BE2C (cell line): ENCODE results near the gene FAM216B. TPM values are rescaled to one million over a fixed set of nuclear protein-coding genes. Genes with fewer than 3 reads are reported as not detected.

Source experiments
- DNase-seq: peaks from one replicate; pipeline ENCODE4 v3.0.0-alpha.2; 2020
- H3K27me3 ChIP-seq: fragments of 250-450 bp; sonication (Bioruptor Pico); 2 replicates; pipeline ENCODE4 v1.5.1; 2020; ENCODE audit warnings: mild to moderate bottlenecking
- H3K36me3 ChIP-seq: fragments of 250-450 bp; sonication (Bioruptor Pico); 2 replicates; pipeline ENCODE4 v1.5.1; 2020; ENCODE audit warnings: mild to moderate bottlenecking
- H3K4me1 ChIP-seq: fragments of 250-450 bp; sonication (Bioruptor Pico); 2 replicates; pipeline ENCODE4 v1.5.1; 2020
- H3K4me3 ChIP-seq: 2 replicates; pipeline ENCODE4 v1.5.1; 2011; ENCODE audit warnings: low read depth, low read length
- H3K9me3 ChIP-seq: fragments of 250-450 bp; sonication (Bioruptor Pico); 2 replicates; pipeline ENCODE4 v1.5.1; 2020
- polyA plus RNA-seq: library from polyadenylated mRNA; unstranded; fragments of >200 nt; gene quantifications from one replicate; pipeline ENCODE4 v1.2.1, GENCODE V29; 2012; ENCODE audit warnings: low read depth, missing spikeins; ENCODE audit not compliant: insufficient read length, insufficient read depth
- TF ChIP-seq, protein P1 (sequence below): IDR thresholded peaks from 2 replicates; pipeline ENCODE4 v1.5.1; 2012; ENCODE audit warnings: mild to moderate bottlenecking, low read depth, low read length

Gene FAM216B
- 1.3 TPM for polyA plus RNA-seq

DNA sequence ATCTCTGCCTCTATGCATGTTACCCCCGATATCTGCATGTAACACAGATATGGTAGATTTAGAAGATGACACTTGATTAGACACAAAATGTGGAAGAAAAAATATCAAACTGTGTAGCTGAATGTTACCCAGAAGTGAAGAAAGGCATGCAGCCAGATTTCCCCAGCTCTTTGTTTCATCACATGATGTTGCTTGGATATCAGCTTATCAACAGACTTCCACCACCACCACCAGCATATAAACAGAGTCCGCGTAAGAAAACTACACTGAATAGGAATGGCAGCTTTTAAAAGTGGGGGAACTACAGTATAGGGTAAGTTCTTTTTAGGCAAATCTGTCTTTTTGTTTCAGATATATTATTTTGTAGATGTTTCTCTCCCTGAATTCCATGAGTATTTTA is at the start of gene FAM216B:
Gene FAM216B, plus strand, starts transcription at position 233 of the 400 bp plus-strand sequence. CDS start 2,484 bp downstream, outside the sequence.
- H3K4me3 ChIP-seq, result no peak within 1 kb of the TSS
- TF ChIP-seq, protein P1, sequence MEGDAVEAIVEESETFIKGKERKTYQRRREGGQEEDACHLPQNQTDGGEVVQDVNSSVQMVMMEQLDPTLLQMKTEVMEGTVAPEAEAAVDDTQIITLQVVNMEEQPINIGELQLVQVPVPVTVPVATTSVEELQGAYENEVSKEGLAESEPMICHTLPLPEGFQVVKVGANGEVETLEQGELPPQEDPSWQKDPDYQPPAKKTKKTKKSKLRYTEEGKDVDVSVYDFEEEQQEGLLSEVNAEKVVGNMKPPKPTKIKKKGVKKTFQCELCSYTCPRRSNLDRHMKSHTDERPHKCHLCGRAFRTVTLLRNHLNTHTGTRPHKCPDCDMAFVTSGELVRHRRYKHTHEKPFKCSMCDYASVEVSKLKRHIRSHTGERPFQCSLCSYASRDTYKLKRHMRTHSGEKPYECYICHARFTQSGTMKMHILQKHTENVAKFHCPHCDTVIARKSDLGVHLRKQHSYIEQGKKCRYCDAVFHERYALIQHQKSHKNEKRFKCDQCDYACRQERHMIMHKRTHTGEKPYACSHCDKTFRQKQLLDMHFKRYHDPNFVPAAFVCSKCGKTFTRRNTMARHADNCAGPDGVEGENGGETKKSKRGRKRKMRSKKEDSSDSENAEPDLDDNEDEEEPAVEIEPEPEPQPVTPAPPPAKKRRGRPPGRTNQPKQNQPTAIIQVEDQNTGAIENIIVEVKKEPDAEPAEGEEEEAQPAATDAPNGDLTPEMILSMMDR, result no peak
- no peaks in the 10 kb centered on the region for H3K27me3 ChIP-seq
- H3K36me3 ChIP-seq, result no peaks in the 10 kb centered on the region
- H3K9me3 ChIP-seq, result no peaks in the 10 kb centered on the region; the same call in 1 of the 2 replicates
- no peaks in the 10 kb centered on the region for H3K4me1 ChIP-seq
- DNase-seq, result no peak

DNA sequence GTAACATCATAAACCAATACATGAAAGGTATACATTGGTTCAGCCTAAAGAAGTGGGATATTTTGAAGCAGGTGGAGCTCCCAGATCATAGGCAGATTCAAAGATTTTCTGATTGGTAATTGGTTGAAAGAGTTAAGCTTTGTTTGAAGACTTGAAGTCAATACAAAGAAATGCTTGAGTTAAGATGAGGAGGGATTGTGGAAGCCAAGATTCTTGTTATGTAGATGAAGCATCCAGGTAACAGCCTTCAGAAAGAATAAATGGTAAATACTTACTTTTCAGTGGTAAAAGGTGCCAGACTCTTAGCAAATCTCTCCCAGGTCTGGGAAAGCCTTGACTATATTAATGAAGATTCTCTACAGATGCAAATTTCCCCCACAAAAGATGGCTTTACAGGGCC is 49.3 kb upstream of the FAM216B start:
- no peaks in the 10 kb centered on the region for H3K36me3 ChIP-seq
- H3K4me3 ChIP-seq, result no peak overlapping the region
- TF ChIP-seq, protein P1, result no peak
- H3K4me1 ChIP-seq, result no peaks in the 10 kb centered on the region; the same call in 1 of the 2 replicates
- no peaks in the 10 kb centered on the region for H3K9me3 ChIP-seq
- DNase-seq, result no peak
- no peaks in the 10 kb centered on the region for H3K27me3 ChIP-seq

DNA sequence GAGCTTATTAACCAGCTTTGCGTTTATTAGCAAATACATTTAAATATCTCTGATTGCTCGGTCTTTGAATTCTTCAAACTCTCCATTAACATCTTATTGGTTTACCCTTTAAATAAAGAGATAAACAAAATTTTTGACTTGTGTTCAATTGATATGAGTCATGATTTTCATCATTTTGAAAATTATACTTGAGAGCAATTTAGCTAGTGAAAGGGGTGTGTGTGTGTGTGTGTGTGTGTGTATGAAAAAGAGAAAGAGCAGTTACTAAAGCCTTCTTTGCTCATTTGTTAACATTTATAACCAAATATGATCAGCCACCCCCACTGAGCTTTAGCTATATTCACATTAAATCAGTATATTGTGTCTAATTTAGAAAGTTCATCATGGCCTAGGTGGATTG is 48.3 kb upstream of the FAM216B start:
- TF ChIP-seq, protein P1, result no peak
- DNase-seq, result no peak
- H3K27me3 ChIP-seq, result no peaks in the 10 kb centered on the region
- H3K9me3 ChIP-seq, result no peaks in the 10 kb centered on the region
- H3K4me3 ChIP-seq, result no peak overlapping the region
- H3K4me1 ChIP-seq, result no peaks in the 10 kb centered on the region; the same call in 1 of the 2 replicates
- H3K36me3 ChIP-seq, result no peaks in the 10 kb centered on the region

DNA sequence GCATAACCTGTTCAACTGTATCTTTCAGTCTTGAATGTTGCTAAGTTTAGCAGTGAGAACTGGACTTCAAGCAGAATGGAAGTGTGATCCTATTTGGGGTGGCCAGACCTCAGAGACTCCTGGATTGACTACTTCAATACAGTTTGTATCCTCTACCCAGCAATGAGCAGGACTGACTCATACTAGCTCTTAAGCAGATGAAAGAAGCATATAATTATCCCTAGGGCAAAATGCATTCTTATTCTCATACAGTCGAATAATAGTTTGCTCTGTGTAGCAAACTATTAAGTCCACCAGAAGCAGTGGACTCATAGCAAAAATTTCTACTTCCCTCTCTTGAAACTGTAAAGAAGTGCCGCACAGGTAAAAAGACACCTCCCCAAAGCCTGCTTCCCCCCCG is 46.4 kb upstream of the FAM216B start:
- no peak for DNase-seq
- Histone ChIP-seq H3K4me1 (no peaks in the 10 kb centered on the region; the same call in 1 of the 2 replicates), H3K27me3 (no peaks in the 10 kb centered on the region), H3K36me3 (no peaks in the 10 kb centered on the region), H3K4me3 (no peak overlapping the region), H3K9me3 (no peaks in the 10 kb centered on the region)
- TF ChIP-seq, protein P1, result no peak

DNA sequence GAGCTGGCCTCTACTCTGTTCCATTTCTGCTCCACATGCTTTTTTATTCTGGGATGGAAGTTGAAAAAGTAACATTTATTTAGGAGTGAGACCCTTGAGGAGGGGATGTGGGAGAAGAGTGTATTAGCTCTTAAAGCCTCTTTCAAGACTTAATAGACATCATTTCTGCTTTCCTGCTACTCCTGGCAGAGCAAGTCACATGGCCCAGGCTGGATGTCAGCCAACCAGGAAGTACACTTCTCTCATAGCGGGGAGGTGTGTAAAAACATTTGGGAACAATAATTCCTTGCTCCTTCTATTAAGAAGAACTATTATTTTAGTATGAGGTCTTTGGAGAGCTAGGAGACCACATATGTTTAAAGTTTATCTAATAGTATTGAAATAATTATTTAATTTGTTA is 40.6 kb upstream of the FAM216B start:
- Histone ChIP-seq H3K27me3 (no peaks in the 10 kb centered on the region), H3K4me1 (peaks cover 5% of the 10 kb centered on the region; the same call in 1 of the 2 replicates), H3K4me3 (no peak overlapping the region), H3K9me3 (no peaks in the 10 kb centered on the region), H3K36me3 (no peaks in the 10 kb centered on the region)
- TF ChIP-seq, protein P1, result no peak
- DNase-seq, result peak; percentile 55

DNA sequence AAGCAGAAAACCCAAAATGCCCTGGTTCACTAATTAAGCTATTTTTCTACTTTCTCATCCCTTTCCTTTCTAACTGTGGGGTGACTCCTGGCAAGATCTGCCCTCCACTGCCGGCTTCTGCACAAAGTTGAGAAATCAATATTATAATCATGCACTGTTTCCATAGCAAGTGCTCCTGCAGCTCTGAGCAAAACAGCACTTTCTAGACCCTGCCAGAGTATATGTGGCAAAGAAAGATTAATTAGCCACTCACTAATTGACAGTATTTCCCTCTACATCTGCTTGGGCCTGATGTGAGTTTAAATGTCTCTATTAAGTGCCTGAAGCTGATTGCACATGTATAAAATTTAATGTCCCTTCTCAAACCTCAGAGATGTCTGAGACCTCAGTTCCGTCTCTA is 39.5 kb upstream of the FAM216B start:
- Histone ChIP-seq H3K4me1 (peaks cover 5% of the 10 kb centered on the region; the same call in 1 of the 2 replicates), H3K36me3 (no peaks in the 10 kb centered on the region), H3K9me3 (no peaks in the 10 kb centered on the region), H3K4me3 (no peak overlapping the region), H3K27me3 (no peaks in the 10 kb centered on the region)
- TF ChIP-seq, protein P1, result no peak
- DNase-seq, result no peak
